GM18858 (cell line): ENCODE results near the gene ADAMTS16.
"Not testable (repeated sequence)": the region's sequence is repeated elsewhere in the genome, so short reads cannot be mapped to it uniquely, and the experiment has no call there.

Experiments
- ATAC-seq: cut with Tn5 transposase; IDR thresholded peaks from one replicate; pipeline ENCODE4 v1.9.1; 2021; ENCODE audit not compliant: unreplicated experiment

Gene ADAMTS16

GRCh38 chr5:5139777-5140478 is at the start of gene ADAMTS16:
Gene ADAMTS16, plus strand, starts transcription at chr5:5140330. Its CDS starts 138 bp downstream, at chr5:5140468.
- ATAC-seq: no peak

- no peak for ATAC-seq
Observed at GRCh38 chr5:5092149-5092548, 48.0 kb upstream of the ADAMTS16 start.

- no peak for ATAC-seq
Observed at GRCh38 chr5:5100635-5101034, 39.5 kb upstream of the ADAMTS16 start.

- no peak for ATAC-seq
Observed at GRCh38 chr5:5101676-5102075, 38.5 kb upstream of the ADAMTS16 start.

GRCh38 chr5:5103245-5103644 is 36.9 kb upstream of the ADAMTS16 start:
- ATAC-seq: no peak

- no peak for ATAC-seq
Observed at GRCh38 chr5:5104550-5104949, 35.6 kb upstream of the ADAMTS16 start.

- ATAC-seq: no peak
Observed at GRCh38 chr5:5105531-5105930, 34.6 kb upstream of the ADAMTS16 start.

GRCh38 chr5:5116956-5117355 is 23.2 kb upstream of the ADAMTS16 start:
- peak; percentile 74 for ATAC-seq

- no peak for ATAC-seq
Observed at GRCh38 chr5:5122776-5123175, 17.4 kb upstream of the ADAMTS16 start.

GRCh38 chr5:5124231-5124630 is 15.9 kb upstream of the ADAMTS16 start:
- ATAC-seq: no peak

GRCh38 chr5:5126444-5126843 is 13.7 kb upstream of the ADAMTS16 start:
- ATAC-seq: no peak

- ATAC-seq: no peak
Observed at GRCh38 chr5:5128766-5129165, 11.4 kb upstream of the ADAMTS16 start.

- no peak for ATAC-seq
Observed at GRCh38 chr5:5132234-5132633, 7.9 kb upstream of the ADAMTS16 start.

- ATAC-seq: no peak
Observed at GRCh38 chr5:5132693-5133295, 7.3 kb upstream of the ADAMTS16 start.

GRCh38 chr5:5134107-5134506 is 6.0 kb upstream of the ADAMTS16 start:
- no peak for ATAC-seq

- ATAC-seq: no peak
Observed at GRCh38 chr5:5135957-5136676, 4.0 kb upstream of the ADAMTS16 start.

GRCh38 chr5:5137851-5138250 is 2.3 kb upstream of the ADAMTS16 start:
- not testable (repeated sequence) for ATAC-seq

- no peak for ATAC-seq
Observed at GRCh38 chr5:5139336-5139776, 774 bp upstream of the ADAMTS16 start.

GRCh38 chr5:5140479-5141338 is 579 bp downstream of the ADAMTS16 start:
- ATAC-seq: no peak

GRCh38 chr5:5141339-5141599 is 1.1 kb downstream of the ADAMTS16 start:
- ATAC-seq: no peak
